K562 (cell line): ENCODE measurements around the gene KNSTRN. TPM values are rescaled to one million over a fixed set of nuclear protein-coding genes. Genes with fewer than 3 reads are reported as not detected.

Source experiments
- FOXM1 ChIP-seq, 2 experiments: fragments of 450-650 bp in 1 of 2; sonication (generic) in 1 of 2; formaldehyde crosslinking in 1 of 2; IDR thresholded peaks; 2 replicates each; pipeline versions ENCODE4 v1.6.1 to v1.9.0; 2017 to 2022; ENCODE audit warnings: low read depth in 2 of 2, mild to moderate bottlenecking in 2 of 2, missing genetic modification reagents in 1 of 2, moderate library complexity in 1 of 2
- HMG20A ChIP-seq: fragments of 450-650 bp; formaldehyde crosslinking; conservative IDR thresholded peaks from 2 replicates; pipeline ENCODE4 v1.4.0; 2020; ENCODE audit warnings: mild to moderate bottlenecking, mixed read lengths
- ILF3 ChIP-seq: fragments of 450-650 bp; IDR thresholded peaks from 2 replicates; pipeline ENCODE4 v1.6.1; 2018; ENCODE audit warnings: antibody characterized with exemption, mild to moderate bottlenecking, moderate library complexity, borderline replicate concordance
- MEIS2 ChIP-seq: fragments of 450-650 bp; IDR thresholded peaks from 2 replicates; pipeline ENCODE4 v1.6.1; 2014; ENCODE audit warnings: mild to moderate bottlenecking; ENCODE audit not compliant: partially characterized antibody
- PHTF2 ChIP-seq: fragments of 250-450 bp; sonication (Bioruptor Pico); IDR thresholded peaks from 2 replicates; pipeline ENCODE4 v1.5.0; 2021; ENCODE audit warnings: mild to moderate bottlenecking
- RFX1 ChIP-seq: fragments of 450-650 bp; IDR thresholded peaks from 2 replicates; pipeline ENCODE4 v1.6.1; 2016; ENCODE audit warnings: mild to moderate bottlenecking, moderate library complexity
- SUPT5H ChIP-seq: fragments of 450-650 bp; IDR thresholded peaks from 2 replicates; pipeline ENCODE4 v1.6.1; 2016
- TCF7L2 ChIP-seq: fragments of 150-350 bp; IDR thresholded peaks from 2 replicates; pipeline ENCODE4 v1.6.1; 2016; ENCODE audit warnings: low read depth, mild to moderate bottlenecking, low read length, moderate library complexity
- ZNF124 ChIP-seq: sonication (generic); formaldehyde crosslinking; IDR thresholded peaks from 2 replicates; pipeline ENCODE4 v1.8.1; 2022; ENCODE audit warnings: missing genetic modification reagents
- ZNF212 ChIP-seq: fragments of 450-650 bp; formaldehyde crosslinking; IDR thresholded peaks from 2 replicates; pipeline ENCODE4 v1.4.0; 2020; ENCODE audit warnings: mild to moderate bottlenecking
- ZNF263 ChIP-seq: sonication (generic); formaldehyde crosslinking; IDR thresholded peaks from 2 replicates; pipeline ENCODE4 v1.8.0; 2022; ENCODE audit warnings: mild to moderate bottlenecking, missing genetic modification reagents, borderline replicate concordance
- ZSCAN32 ChIP-seq: fragments of 450-650 bp; formaldehyde crosslinking; IDR thresholded peaks from 2 replicates; pipeline ENCODE4 v1.4.0; 2020; ENCODE audit warnings: mild to moderate bottlenecking, moderate library complexity
- polyA plus RNA-seq, 8 experiments: library from polyadenylated mRNA; depleted of rRNA in 4 of 8; stranded (reverse) in 5 of 8; unstranded in 3 of 8; fragments of >200 nt; fragmentation: Nextera tagmentation in 2 of 8; fragmentation: Illumina TruSeq in 1 of 8; extraction: Ambion mirVana in 2 of 8; extraction: Trizol in 1 of 8; gene quantifications; 2 replicates each; pipeline versions ENCODE4 v1.2.1 to v1.2.3, GENCODE V29; 2011 to 2014; ENCODE audit warnings: inconsistent platforms in 1 of 8, missing spikeins in 1 of 8
- total RNA-seq, 7 experiments: library from RNA; depleted of rRNA in 6 of 7; stranded (reverse); fragments of >200 nt in 6 of 7; fragmentation: Illumina TruSeq in 2 of 7; extraction: Trizol in 2 of 7; gene quantifications; 2 replicates each; pipeline versions ENCODE4 v1.2.1 to v1.2.3, GENCODE V29; 2011 to 2021; ENCODE audit warnings: low replicate concordance in 1 of 7
- TF ChIP-seq, protein P1 (sequence below): sonication (generic); formaldehyde crosslinking; IDR thresholded peaks from 2 replicates; pipeline ENCODE4 v1.8.1; 2023; ENCODE audit warnings: missing genetic modification reagents, mild to moderate bottlenecking, borderline replicate concordance
- TF ChIP-seq, protein P2 (sequence below), 3 experiments: fragments of 200-800 bp in 1 of 3; sonication (Bioruptor generic) in 1 of 3; sonication (generic) in 1 of 3; formaldehyde crosslinking in 1 of 3; IDR thresholded peaks; 2 replicates each; pipeline versions ENCODE4 v1.6.1 to v1.8.0; 2016 to 2022; ENCODE audit warnings: mild to moderate bottlenecking in 2 of 3, missing compliant biosample characterization in 2 of 3, missing genetic modification characterization in 2 of 3, missing genetic modification reagents in 1 of 3
- TF ChIP-seq, protein P3 (sequence below): fragments of 450-650 bp; IDR thresholded peaks from 2 replicates; pipeline ENCODE4 v1.6.1; 2016; ENCODE audit warnings: low read depth, mild to moderate bottlenecking, moderate library complexity
- TF ChIP-seq, protein P4 (sequence below): fragments of 150-350 bp; conservative IDR thresholded peaks from 2 replicates; pipeline ENCODE4 v1.6.1; 2014; ENCODE audit warnings: low read length
- TF ChIP-seq, protein P5 (sequence below): sonication (generic); formaldehyde crosslinking; IDR thresholded peaks from 2 replicates; pipeline ENCODE4 v1.8.0; 2022; ENCODE audit warnings: mild to moderate bottlenecking, missing genetic modification reagents

The KNSTRN gene
- total and polyA plus RNA-seq, 9 of the 15 experiments (the other 6 are each of a cell fraction or from before 2014, with no cell fraction given) = 48.7 to 88.2 (median 66.3) TPM

DNA sequence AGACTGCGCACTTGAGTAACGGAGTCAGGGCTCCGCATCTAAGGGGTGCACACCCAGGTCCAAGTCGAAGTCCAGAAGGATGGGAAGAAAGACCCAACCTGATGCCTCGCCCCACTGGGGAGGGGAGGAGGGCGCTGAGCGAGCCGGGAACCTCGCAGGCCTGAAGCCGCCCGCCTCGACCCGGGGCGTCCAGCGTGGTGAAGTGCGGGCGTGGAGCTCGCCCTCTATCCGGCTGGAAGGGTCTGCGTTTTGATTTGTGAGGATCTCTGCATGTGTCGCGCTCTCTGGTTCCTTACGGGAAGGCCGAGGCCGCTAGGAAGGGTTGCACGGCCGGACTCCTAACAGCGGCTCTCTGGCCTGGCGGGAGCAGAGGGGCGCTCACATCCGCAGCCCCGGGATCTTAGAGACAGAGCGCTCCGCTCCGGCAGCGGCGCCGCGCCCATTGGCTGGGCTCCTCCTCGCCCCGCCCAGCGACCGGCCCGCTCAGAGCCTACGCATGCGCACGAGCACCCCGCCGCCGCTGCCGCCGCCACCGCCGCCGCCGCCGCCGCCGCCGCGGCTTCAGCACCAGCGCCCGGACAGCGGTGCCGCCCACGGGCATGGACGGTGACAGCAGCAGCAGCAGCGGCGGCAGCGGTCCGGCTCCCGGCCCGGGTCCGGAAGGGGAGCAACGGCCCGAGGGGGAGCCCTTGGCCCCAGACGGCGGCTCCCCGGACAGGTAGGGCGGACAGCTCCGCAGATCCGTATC lies 24.6 kb upstream of the KNSTRN start, which contains the start of gene DISP2 (continued):
- TF ChIP-seq, protein P1, sequence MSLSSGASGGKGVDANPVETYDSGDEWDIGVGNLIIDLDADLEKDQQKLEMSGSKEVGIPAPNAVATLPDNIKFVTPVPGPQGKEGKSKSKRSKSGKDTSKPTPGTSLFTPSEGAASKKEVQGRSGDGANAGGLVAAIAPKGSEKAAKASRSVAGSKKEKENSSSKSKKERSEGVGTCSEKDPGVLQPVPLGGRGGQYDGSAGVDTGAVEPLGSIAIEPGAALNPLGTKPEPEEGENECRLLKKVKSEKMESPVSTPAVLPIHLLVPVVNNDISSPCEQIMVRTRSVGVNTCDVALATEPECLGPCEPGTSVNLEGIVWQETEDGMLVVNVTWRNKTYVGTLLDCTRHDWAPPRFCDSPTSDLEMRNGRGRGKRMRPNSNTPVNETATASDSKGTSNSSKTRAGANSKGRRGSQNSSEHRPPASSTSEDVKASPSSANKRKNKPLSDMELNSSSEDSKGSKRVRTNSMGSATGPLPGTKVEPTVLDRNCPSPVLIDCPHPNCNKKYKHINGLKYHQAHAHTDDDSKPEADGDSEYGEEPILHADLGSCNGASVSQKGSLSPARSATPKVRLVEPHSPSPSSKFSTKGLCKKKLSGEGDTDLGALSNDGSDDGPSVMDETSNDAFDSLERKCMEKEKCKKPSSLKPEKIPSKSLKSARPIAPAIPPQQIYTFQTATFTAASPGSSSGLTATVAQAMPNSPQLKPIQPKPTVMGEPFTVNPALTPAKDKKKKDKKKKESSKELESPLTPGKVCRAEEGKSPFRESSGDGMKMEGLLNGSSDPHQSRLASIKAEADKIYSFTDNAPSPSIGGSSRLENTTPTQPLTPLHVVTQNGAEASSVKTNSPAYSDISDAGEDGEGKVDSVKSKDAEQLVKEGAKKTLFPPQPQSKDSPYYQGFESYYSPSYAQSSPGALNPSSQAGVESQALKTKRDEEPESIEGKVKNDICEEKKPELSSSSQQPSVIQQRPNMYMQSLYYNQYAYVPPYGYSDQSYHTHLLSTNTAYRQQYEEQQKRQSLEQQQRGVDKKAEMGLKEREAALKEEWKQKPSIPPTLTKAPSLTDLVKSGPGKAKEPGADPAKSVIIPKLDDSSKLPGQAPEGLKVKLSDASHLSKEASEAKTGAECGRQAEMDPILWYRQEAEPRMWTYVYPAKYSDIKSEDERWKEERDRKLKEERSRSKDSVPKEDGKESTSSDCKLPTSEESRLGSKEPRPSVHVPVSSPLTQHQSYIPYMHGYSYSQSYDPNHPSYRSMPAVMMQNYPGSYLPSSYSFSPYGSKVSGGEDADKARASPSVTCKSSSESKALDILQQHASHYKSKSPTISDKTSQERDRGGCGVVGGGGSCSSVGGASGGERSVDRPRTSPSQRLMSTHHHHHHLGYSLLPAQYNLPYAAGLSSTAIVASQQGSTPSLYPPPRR (CRISPR knock-in tag) = no peak
- TF ChIP-seq SUPT5H = no peak
- TF ChIP-seq, protein P2, sequence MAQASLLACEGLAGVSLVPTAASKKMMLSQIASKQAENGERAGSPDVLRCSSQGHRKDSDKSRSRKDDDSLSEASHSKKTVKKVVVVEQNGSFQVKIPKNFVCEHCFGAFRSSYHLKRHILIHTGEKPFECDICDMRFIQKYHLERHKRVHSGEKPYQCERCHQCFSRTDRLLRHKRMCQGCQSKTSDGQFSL (CRISPR knock-in tag; IDR thresholded peaks at IDR 0.05) = no peak
- TF ChIP-seq, protein P2 (tag; IDR thresholded peaks at IDR 0.05) = no peak
- peak; percentile 85 for TF ChIP-seq MEIS2
- no peak for TF ChIP-seq FOXM1 (IDR thresholded peaks at IDR 0.05; ENCODE audit: low read depth)
- TF ChIP-seq FOXM1 (CRISPR knock-in tag; IDR thresholded peaks at IDR 0.05; ENCODE audit: low read depth) = no peak; the same call in 1 of the 2 replicates
- TF ChIP-seq, protein P3, sequence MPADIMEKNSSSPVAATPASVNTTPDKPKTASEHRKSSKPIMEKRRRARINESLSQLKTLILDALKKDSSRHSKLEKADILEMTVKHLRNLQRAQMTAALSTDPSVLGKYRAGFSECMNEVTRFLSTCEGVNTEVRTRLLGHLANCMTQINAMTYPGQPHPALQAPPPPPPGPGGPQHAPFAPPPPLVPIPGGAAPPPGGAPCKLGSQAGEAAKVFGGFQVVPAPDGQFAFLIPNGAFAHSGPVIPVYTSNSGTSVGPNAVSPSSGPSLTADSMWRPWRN = no peak
- no peak for TF ChIP-seq HMG20A (CRISPR knock-in tag)
- TF ChIP-seq ZNF124 (CRISPR knock-in tag) = no peak
- TF ChIP-seq RFX1 = no peak
- TF ChIP-seq TCF7L2 = no peak
- TF ChIP-seq, protein P4, sequence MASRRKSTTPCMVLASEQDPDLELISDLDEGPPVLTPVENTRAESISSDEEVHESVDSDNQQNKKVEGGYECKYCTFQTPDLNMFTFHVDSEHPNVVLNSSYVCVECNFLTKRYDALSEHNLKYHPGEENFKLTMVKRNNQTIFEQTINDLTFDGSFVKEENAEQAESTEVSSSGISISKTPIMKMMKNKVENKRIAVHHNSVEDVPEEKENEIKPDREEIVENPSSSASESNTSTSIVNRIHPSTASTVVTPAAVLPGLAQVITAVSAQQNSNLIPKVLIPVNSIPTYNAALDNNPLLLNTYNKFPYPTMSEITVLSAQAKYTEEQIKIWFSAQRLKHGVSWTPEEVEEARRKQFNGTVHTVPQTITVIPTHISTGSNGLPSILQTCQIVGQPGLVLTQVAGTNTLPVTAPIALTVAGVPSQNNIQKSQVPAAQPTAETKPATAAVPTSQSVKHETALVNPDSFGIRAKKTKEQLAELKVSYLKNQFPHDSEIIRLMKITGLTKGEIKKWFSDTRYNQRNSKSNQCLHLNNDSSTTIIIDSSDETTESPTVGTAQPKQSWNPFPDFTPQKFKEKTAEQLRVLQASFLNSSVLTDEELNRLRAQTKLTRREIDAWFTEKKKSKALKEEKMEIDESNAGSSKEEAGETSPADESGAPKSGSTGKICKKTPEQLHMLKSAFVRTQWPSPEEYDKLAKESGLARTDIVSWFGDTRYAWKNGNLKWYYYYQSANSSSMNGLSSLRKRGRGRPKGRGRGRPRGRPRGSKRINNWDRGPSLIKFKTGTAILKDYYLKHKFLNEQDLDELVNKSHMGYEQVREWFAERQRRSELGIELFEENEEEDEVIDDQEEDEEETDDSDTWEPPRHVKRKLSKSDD = no peak
- TF ChIP-seq PHTF2 (CRISPR knock-in tag) = no peak
- no peak for TF ChIP-seq ZSCAN32
- no peak for TF ChIP-seq ZNF212 (CRISPR knock-in tag)
- TF ChIP-seq ILF3 = no peak
- TF ChIP-seq, protein P5, sequence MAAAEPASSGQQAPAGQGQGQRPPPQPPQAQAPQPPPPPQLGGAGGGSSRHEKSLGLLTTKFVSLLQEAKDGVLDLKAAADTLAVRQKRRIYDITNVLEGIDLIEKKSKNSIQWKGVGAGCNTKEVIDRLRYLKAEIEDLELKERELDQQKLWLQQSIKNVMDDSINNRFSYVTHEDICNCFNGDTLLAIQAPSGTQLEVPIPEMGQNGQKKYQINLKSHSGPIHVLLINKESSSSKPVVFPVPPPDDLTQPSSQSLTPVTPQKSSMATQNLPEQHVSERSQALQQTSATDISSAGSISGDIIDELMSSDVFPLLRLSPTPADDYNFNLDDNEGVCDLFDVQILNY (CRISPR knock-in tag) = no peak
- no peak for TF ChIP-seq ZNF263 (CRISPR knock-in tag)
